SK-N-SH treated with all-trans-retinoic acid at 6 μM for 48 hours (cell line): Measurements from ENCODE around the gene TIA1.
"Not testable (repeated sequence)": the region's sequence is repeated elsewhere in the genome, so short reads cannot be mapped to it uniquely, and the experiment has no call there.

Experiments used
- ATAC-seq: fragments of 200-7000 bp; cut with Tn5 transposase; 3 replicates; pipeline ENCODE4 v1.9.1; 2020; ENCODE audit warnings: mild to moderate bottlenecking, moderate library complexity
- ARNTL ChIP-seq: fragments of 450-650 bp; formaldehyde crosslinking; IDR thresholded peaks from 2 replicates; pipeline ENCODE4 v1.5.0; 2020; ENCODE audit warnings: low read depth, mild to moderate bottlenecking, moderate library complexity, borderline replicate concordance
- BACH2 ChIP-seq: fragments of 250-450 bp; sonication (Bioruptor Pico); IDR thresholded peaks from 2 replicates; pipeline ENCODE4 v1.9.0; 2021; ENCODE audit warnings: mild to moderate bottlenecking, borderline replicate concordance
- CSDC2 ChIP-seq: fragments of 250-450 bp; sonication (Bioruptor Pico); IDR thresholded peaks from 2 replicates; pipeline ENCODE4 v1.5.0; 2020; ENCODE audit warnings: mild to moderate bottlenecking, moderate library complexity
- ESRRG ChIP-seq: fragments of 250-450 bp; sonication (Bioruptor Pico); IDR thresholded peaks from 2 replicates; pipeline ENCODE4 v1.6.1; 2021; ENCODE audit warnings: mild to moderate bottlenecking
- GLIS3 ChIP-seq: fragments of 250-450 bp; sonication (Bioruptor Pico); IDR thresholded peaks from 2 replicates; pipeline ENCODE4 v1.5.0; 2020; ENCODE audit warnings: mild to moderate bottlenecking, moderate library complexity
- ISL1 ChIP-seq: fragments of 250-450 bp; sonication (Bioruptor Pico); IDR thresholded peaks from 2 replicates; pipeline ENCODE4 v2.1.2; 2022; ENCODE audit warnings: mild to moderate bottlenecking, moderate library complexity
- OSR1 ChIP-seq: fragments of 250-450 bp; sonication (Bioruptor Pico); IDR thresholded peaks from 2 replicates; pipeline ENCODE4 v1.8.0; 2022; ENCODE audit warnings: moderate library complexity, mild to moderate bottlenecking, inconsistent platforms
- PPARA ChIP-seq: fragments of 250-450 bp; sonication (Bioruptor Pico); IDR thresholded peaks from 2 replicates; pipeline ENCODE4 v1.5.0; 2020; ENCODE audit warnings: mild to moderate bottlenecking, borderline replicate concordance
- RARB ChIP-seq: fragments of 250-450 bp; sonication (Bioruptor Pico); IDR thresholded peaks from 2 replicates; pipeline ENCODE4 v1.8.0; 2021; ENCODE audit warnings: mild to moderate bottlenecking, moderate library complexity
- SNAI2 ChIP-seq: fragments of 250-450 bp; sonication (Bioruptor Pico); IDR thresholded peaks from 2 replicates; pipeline ENCODE4 v1.5.0; 2020; ENCODE audit warnings: mild to moderate bottlenecking, moderate library complexity
- TOX ChIP-seq: fragments of 250-450 bp; sonication (Bioruptor Pico); IDR thresholded peaks from 2 replicates; pipeline ENCODE4 v1.8.0; 2021; ENCODE audit warnings: mild to moderate bottlenecking, moderate library complexity, borderline replicate concordance
- ZFP3 ChIP-seq: fragments of 250-450 bp; sonication (Bioruptor Pico); IDR thresholded peaks from 2 replicates; pipeline ENCODE4 v1.5.0; 2020; ENCODE audit warnings: mild to moderate bottlenecking, moderate library complexity
- ZFP30 ChIP-seq: fragments of 450-650 bp; formaldehyde crosslinking; IDR thresholded peaks from 2 replicates; pipeline ENCODE4 v1.5.0; 2022; ENCODE audit warnings: mild to moderate bottlenecking, moderate library complexity
- ZNF565 ChIP-seq: fragments of 450-650 bp; formaldehyde crosslinking; conservative IDR thresholded peaks from 2 replicates; pipeline ENCODE4 v1.5.0; 2020; ENCODE audit warnings: low read depth, mild to moderate bottlenecking, moderate library complexity
- ZNF8 ChIP-seq: fragments of 450-650 bp; formaldehyde crosslinking; IDR thresholded peaks from 2 replicates; pipeline ENCODE4 v1.5.0; 2020; ENCODE audit warnings: mild to moderate bottlenecking, moderate library complexity
- TF ChIP-seq, protein P1 (sequence below): fragments of 250-450 bp; sonication (Bioruptor Pico); IDR thresholded peaks from 2 replicates; pipeline ENCODE4 v1.5.1; 2021; ENCODE audit warnings: mild to moderate bottlenecking, moderate library complexity
- TF ChIP-seq, protein P2 (sequence below): fragments of 250-450 bp; sonication (Bioruptor Pico); IDR thresholded peaks from 2 replicates; pipeline ENCODE4 v1.8.0; 2020; ENCODE audit warnings: mild to moderate bottlenecking, moderate library complexity, borderline replicate concordance
- TF ChIP-seq, protein P3 (sequence below): fragments of 250-450 bp; sonication (Bioruptor Pico); IDR thresholded peaks from 2 replicates; pipeline ENCODE4 v1.8.0; 2021; ENCODE audit warnings: low read depth, mild to moderate bottlenecking, moderate library complexity, borderline replicate concordance
- TF ChIP-seq, protein P4 (sequence below): fragments of 250-450 bp; sonication (Bioruptor Pico); IDR thresholded peaks from 2 replicates; pipeline ENCODE4 v1.5.1; 2020; ENCODE audit warnings: low read depth, mild to moderate bottlenecking, moderate library complexity

TIA1 gene

DNA sequence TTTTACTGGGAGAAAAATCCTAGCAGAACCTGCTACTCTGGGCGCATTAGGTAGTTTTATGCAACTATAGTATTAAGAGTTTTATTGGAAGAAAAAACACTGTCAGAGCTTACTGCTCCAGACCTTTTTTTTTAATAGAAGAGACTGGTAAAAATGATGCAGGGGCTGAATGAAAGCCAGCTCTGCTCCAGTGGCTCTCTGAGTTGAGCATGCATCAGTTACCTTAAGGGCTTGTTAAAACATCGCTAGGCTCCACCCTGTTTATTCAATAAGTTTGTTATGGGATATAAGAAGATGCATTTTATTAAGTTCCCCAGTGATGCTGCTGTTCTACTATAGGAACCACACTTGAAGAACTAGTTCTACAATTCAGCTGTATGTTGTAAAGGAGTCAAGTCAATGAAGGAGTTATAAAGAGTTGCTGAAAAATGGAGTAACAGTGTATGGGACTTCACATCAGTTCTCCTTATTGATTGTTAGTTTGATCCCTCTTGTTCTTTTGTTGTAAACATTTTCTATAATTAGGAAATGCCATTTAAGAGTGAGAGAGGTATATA, 31.9 kb upstream of the TIA1 start:
- ATAC-seq = no peak

DNA sequence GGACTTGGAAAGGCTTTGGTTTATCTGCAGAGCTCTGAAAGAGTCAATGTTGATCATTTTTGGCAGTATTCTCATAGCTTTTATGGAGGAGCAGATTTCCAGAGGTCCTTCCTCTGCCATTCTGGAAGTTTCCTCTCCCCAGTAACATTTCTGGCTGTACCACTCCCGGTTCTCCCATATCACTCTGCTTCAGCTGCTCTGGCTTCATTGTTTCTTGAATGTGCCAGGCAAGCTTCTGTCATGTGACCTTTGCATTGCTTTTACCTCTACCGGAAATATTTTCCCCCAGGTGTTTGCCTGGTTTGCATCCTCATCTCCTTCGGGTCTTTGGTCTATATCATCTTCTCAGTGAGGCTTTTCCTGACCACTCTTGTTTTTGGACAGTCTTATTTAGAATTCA, 21.9 kb upstream of the TIA1 start:
- ATAC-seq = no peak
- TF ChIP-seq ZNF8 (CRISPR knock-in tag) (no peak), CSDC2 (no peak), RARB (no peak), GLIS3 (CRISPR knock-in tag) (no peak), OSR1 (CRISPR knock-in tag) (no peak), TOX (CRISPR knock-in tag) (no peak), ARNTL (CRISPR knock-in tag) (no peak), ZFP30 (no peak), PPARA (CRISPR knock-in tag) (no peak), ISL1 (CRISPR knock-in tag) (no peak), SNAI2 (CRISPR knock-in tag) (no peak)
- TF ChIP-seq, protein P1, sequence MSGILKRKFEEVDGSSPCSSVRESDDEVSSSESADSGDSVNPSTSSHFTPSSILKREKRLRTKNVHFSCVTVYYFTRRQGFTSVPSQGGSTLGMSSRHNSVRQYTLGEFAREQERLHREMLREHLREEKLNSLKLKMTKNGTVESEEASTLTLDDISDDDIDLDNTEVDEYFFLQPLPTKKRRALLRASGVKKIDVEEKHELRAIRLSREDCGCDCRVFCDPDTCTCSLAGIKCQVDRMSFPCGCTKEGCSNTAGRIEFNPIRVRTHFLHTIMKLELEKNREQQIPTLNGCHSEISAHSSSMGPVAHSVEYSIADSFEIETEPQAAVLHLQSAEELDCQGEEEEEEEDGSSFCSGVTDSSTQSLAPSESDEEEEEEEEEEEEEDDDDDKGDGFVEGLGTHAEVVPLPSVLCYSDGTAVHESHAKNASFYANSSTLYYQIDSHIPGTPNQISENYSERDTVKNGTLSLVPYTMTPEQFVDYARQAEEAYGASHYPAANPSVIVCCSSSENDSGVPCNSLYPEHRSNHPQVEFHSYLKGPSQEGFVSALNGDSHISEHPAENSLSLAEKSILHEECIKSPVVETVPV (CRISPR knock-in tag) = no peak
- TF ChIP-seq, protein P2, sequence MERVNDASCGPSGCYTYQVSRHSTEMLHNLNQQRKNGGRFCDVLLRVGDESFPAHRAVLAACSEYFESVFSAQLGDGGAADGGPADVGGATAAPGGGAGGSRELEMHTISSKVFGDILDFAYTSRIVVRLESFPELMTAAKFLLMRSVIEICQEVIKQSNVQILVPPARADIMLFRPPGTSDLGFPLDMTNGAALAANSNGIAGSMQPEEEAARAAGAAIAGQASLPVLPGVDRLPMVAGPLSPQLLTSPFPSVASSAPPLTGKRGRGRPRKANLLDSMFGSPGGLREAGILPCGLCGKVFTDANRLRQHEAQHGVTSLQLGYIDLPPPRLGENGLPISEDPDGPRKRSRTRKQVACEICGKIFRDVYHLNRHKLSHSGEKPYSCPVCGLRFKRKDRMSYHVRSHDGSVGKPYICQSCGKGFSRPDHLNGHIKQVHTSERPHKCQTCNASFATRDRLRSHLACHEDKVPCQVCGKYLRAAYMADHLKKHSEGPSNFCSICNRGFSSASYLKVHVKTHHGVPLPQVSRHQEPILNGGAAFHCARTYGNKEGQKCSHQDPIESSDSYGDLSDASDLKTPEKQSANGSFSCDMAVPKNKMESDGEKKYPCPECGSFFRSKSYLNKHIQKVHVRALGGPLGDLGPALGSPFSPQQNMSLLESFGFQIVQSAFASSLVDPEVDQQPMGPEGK (CRISPR knock-in tag) = no peak
- TF ChIP-seq, protein P3, sequence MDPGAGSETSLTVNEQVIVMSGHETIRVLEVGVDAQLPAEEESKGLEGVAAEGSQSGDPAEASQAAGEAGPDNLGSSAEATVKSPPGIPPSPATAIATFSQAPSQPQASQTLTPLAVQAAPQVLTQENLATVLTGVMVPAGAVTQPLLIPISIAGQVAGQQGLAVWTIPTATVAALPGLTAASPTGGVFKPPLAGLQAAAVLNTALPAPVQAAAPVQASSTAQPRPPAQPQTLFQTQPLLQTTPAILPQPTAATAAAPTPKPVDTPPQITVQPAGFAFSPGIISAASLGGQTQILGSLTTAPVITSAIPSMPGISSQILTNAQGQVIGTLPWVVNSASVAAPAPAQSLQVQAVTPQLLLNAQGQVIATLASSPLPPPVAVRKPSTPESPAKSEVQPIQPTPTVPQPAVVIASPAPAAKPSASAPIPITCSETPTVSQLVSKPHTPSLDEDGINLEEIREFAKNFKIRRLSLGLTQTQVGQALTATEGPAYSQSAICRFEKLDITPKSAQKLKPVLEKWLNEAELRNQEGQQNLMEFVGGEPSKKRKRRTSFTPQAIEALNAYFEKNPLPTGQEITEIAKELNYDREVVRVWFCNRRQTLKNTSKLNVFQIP (CRISPR knock-in tag) = no peak

More for the DNA sequence above, 31.9 kb upstream of the TIA1 start:
- TF ChIP-seq ZNF565 (CRISPR knock-in tag) (no peak), ZFP30 (no peak), SNAI2 (CRISPR knock-in tag) (no peak), BACH2 (CRISPR knock-in tag) (no peak), TOX (CRISPR knock-in tag) (no peak), RARB (no peak), ESRRG (CRISPR knock-in tag) (no peak), ZFP3 (no peak), PPARA (CRISPR knock-in tag) (no peak), ARNTL (CRISPR knock-in tag) (no peak), GLIS3 (CRISPR knock-in tag) (no peak), OSR1 (CRISPR knock-in tag) (no peak), ZNF8 (CRISPR knock-in tag) (no peak)
- TF ChIP-seq, protein P1 (CRISPR knock-in tag) = no peak
- TF ChIP-seq, protein P4, sequence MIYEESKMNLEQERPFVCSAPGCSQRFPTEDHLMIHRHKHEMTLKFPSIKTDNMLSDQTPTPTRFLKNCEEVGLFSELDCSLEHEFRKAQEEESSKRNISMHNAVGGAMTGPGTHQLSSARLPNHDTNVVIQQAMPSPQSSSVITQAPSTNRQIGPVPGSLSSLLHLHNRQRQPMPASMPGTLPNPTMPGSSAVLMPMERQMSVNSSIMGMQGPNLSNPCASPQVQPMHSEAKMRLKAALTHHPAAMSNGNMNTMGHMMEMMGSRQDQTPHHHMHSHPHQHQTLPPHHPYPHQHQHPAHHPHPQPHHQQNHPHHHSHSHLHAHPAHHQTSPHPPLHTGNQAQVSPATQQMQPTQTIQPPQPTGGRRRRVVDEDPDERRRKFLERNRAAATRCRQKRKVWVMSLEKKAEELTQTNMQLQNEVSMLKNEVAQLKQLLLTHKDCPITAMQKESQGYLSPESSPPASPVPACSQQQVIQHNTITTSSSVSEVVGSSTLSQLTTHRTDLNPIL (CRISPR knock-in tag) = no peak
- TF ChIP-seq, protein P2 (CRISPR knock-in tag) = no peak
- TF ChIP-seq, protein P3 (CRISPR knock-in tag) = no peak

DNA sequence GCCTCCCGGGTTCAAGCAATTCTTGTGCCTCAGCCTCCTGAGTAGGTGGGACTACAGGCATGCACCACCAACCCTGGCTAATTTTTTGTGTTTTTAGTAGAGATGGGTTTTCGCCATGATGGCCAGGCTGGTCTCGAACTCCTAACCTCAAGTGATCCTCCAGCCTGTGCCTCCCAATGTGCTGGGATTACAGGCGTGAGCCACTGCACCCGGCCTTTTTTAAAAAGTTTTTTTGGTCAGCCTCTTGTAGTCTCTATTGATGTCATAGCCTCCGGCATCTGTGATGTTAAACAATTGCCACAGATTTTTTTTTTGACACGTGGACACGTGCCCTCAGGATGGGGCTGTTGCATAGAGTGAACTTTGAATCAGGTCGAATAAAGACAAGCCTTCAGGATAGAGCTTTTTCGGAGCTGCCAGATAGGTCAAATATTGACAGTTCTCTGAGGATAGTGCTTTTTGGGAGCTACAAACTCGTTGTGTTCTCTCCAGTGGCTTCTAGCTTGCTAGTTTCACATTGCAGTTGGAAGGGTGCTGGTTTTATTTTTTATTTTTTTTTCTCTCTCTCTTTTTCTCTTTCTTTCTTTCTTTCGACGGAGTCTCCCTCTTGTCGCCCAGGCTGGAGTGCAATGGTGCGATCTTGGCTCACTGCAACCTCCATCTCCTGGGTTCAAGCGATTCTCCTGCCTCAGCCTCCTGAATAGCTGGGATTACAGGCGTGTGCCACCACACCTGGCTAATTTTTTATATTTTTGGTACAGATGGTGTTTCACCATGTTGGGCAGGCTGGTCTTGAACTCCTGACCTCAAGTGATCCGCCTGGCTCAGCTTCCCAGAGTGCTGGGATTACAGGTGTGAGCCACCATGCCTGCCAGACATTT, 21.2 kb upstream of the TIA1 start:
- not testable (repeated sequence) for ATAC-seq

DNA sequence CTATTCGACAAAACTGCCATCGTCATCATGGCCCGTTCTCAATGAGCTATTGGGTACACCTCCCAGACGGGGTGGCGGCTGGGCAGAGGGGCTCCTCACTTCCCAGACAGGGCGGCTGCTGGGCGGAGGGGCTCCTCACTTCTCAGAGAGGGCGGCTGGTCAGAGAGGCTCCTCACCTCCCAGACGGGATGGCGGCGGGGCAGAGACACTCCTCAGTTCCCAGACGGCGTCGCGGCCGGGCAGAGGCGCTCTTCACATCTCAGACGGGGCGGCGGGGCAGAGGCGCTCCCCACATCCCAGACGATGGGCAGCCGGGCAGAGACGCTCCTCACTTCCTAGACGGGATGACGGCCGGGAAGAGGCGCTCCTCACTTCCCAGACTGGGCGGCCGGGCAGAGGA, 18.5 kb upstream of the TIA1 start:
- ATAC-seq = not testable (repeated sequence)
